HuH-7.5 (cell line): Measurements from ENCODE around the gene GAGE10.
"Not testable (repeated sequence)": the region's sequence is repeated elsewhere in the genome, so short reads cannot be mapped to it uniquely, and the experiment has no call there.

Source experiments
- DNase-seq: peaks from one replicate; pipeline ENCODE4 v3.0.0; 2011; ENCODE audit warnings: low spot score

Gene GAGE10

GRCh38 chrX:49330421-49330820 lies 27.0 kb downstream of the GAGE10 start:
- DNase-seq = not testable (repeated sequence)

- DNase-seq = not testable (repeated sequence)
Observed at GRCh38 chrX:49331282-49331681, 27.8 kb downstream of the GAGE10 start, which contains the start of gene GAGE13. Gene GAGE13, plus strand, starts transcription at chrX:49331582. Its CDS starts 1,156 bp downstream, at chrX:49332738.

GRCh38 chrX:49331841-49332240 lies 28.4 kb downstream of the GAGE10 start:
- DNase-seq = not testable (repeated sequence)

GRCh38 chrX:49341449-49341848 lies 38.0 kb downstream of the GAGE10 start:
- DNase-seq = not testable (repeated sequence)

- DNase-seq = not testable (repeated sequence)
Observed at GRCh38 chrX:49344496-49345175, 41.2 kb downstream of the GAGE10 start.

- not testable (repeated sequence) for DNase-seq
Observed at GRCh38 chrX:49345402-49345801, 42.0 kb downstream of the GAGE10 start.

GRCh38 chrX:49346150-49346549 lies 42.7 kb downstream of the GAGE10 start:
- DNase-seq = not testable (repeated sequence)
